GM23248 (cell line): ENCODE results near the gene EZR. TPM values are rescaled to one million over a fixed set of nuclear protein-coding genes. Genes with fewer than 3 reads are reported as not detected.

Source experiments
- DNase-seq: peaks from one replicate; pipeline ENCODE4 v3.0.0-alpha.2; 2015
- H2AFZ ChIP-seq: fragments of 200-600 bp; sonication (generic); 2 replicates; pipeline ENCODE4 v1.6.1; 2016; ENCODE audit warnings: antibody characterized with exemption
- H3F3A ChIP-seq: fragments of 200-600 bp; sonication (generic); 2 replicates; pipeline ENCODE4 v1.6.1; 2016; ENCODE audit warnings: mild to moderate bottlenecking, antibody characterized with exemption, mixed run types; ENCODE audit not compliant: insufficient read depth
- H3K27ac ChIP-seq: fragments of 200-600 bp; sonication (generic); 2 replicates; pipeline ENCODE4 v1.5.1; 2016; ENCODE audit warnings: mild to moderate bottlenecking
- H3K27me3 ChIP-seq: fragments of 200-600 bp; sonication (generic); replicated peaks from 2 replicates; pipeline ENCODE4 v1.6.1; 2016; ENCODE audit warnings: mild to moderate bottlenecking; ENCODE audit not compliant: insufficient read depth
- H3K36me3 ChIP-seq: fragments of 200-600 bp; sonication (generic); 2 replicates; pipeline ENCODE4 v1.6.1; 2016; ENCODE audit warnings: low read depth, mild to moderate bottlenecking
- H3K4me1 ChIP-seq: fragments of 200-600 bp; sonication (generic); 2 replicates; pipeline ENCODE4 v1.6.1; 2016; ENCODE audit warnings: mild to moderate bottlenecking; ENCODE audit not compliant: insufficient read depth
- H3K4me2 ChIP-seq: fragments of 200-600 bp; sonication (generic); one replicate; pipeline ENCODE4 v1.6.1; 2016; ENCODE audit warnings: mild to moderate bottlenecking; ENCODE audit not compliant: unreplicated experiment
- H3K4me3 ChIP-seq: fragments of 200-600 bp; sonication (generic); 2 replicates; pipeline ENCODE4 v1.5.1; 2016; ENCODE audit warnings: mild to moderate bottlenecking
- H3K79me2 ChIP-seq: fragments of 200-600 bp; sonication (generic); 2 replicates; pipeline ENCODE4 v1.6.1; 2016; ENCODE audit warnings: mild to moderate bottlenecking; ENCODE audit not compliant: insufficient read depth
- H3K9ac ChIP-seq: fragments of 200-600 bp; sonication (generic); 2 replicates; pipeline ENCODE4 v1.6.1; 2016; ENCODE audit warnings: mild to moderate bottlenecking
- H3K9me2 ChIP-seq: fragments of 200-600 bp; sonication (generic); 2 replicates; pipeline ENCODE4 v1.6.1; 2016; ENCODE audit warnings: mixed run types, mild to moderate bottlenecking, moderate library complexity; ENCODE audit not compliant: insufficient read depth
- H3K9me3 ChIP-seq: fragments of 200-600 bp; sonication (generic); one replicate; pipeline ENCODE4 v1.6.1; 2017; ENCODE audit warnings: low read depth
- H4K20me1 ChIP-seq: fragments of 200-600 bp; sonication (generic); 2 replicates; pipeline ENCODE4 v1.6.0; 2016; ENCODE audit not compliant: insufficient read depth
- EZH2 ChIP-seq: fragments of 200-600 bp; sonication (generic); IDR thresholded peaks from 2 replicates; pipeline ENCODE4 v1.6.1; 2018; ENCODE audit warnings: antibody characterized with exemption, mild to moderate bottlenecking; ENCODE audit not compliant: insufficient read depth, poor library complexity, severe bottlenecking
- EZH2phosphoT487 ChIP-seq: fragments of 200-600 bp; sonication (generic); IDR thresholded peaks from 2 replicates; pipeline ENCODE4 v1.6.1; 2018; ENCODE audit warnings: antibody characterized with exemption, moderate library complexity, mild to moderate bottlenecking, low read depth; ENCODE audit not compliant: insufficient read depth
- WGBS, 2 experiments: methylation state at CpG; one replicate each; pipeline ENCODE4 v1.1.6; 2015 to 2017; ENCODE audit warnings: low lambda C conversion rate in 2 of 2, low coverage in 1 of 2; ENCODE audit errors: missing lambda C conversion rate in 2 of 2; 5-methylcytosine and 5-hydroxymethylcytosine counted together
- in situ Hi-C: fragments of 300-500 bp; cut with MboI; formaldehyde crosslinking; loops from 2 replicates; pipeline ENCODE4 v1.15.0; 2020
- polyA plus RNA-seq: library from polyadenylated mRNA; unstranded; fragments of >200 nt; fragmentation: Nextera tagmentation; extraction: Ambion mirVana; gene quantifications from 2 replicates; pipeline ENCODE4 v1.2.1, GENCODE V29; 2016
- total RNA-seq: library from RNA; depleted of rRNA; stranded (reverse); fragments of >200 nt; shearing (Covaris generic); gene quantifications from 2 replicates; pipeline ENCODE4 v1.2.3, GENCODE V29; 2014

The EZR gene
- total and polyA plus RNA-seq, 2 experiments from 2014 or later: 52.4 to 65.2 TPM

- peak; percentile 90 for DNase-seq
Observed at GRCh38 chr6:158818581-158819212, 471 bp downstream of the EZR start.

GRCh38 chr6:158817728-158818580 lies 1.2 kb downstream of the EZR start:
- H3K9me3 ChIP-seq: no peaks in the 10 kb centered on the region
- H3K4me2 ChIP-seq: peak overlapping the region; percentile 87
- peak overlapping the region; percentile 83 for H3K27ac ChIP-seq
- no peaks in the 10 kb centered on the region for H4K20me1 ChIP-seq
- TF ChIP-seq EZH2: no peak
- no peak for TF ChIP-seq EZH2phosphoT487
- H3K4me1 ChIP-seq: peaks cover 25% of the 10 kb centered on the region
- H3K27me3 ChIP-seq: no peaks in the 10 kb centered on the region
- in situ Hi-C loops: no loop called here
- H3K4me3 ChIP-seq: peak overlapping the region; percentile 89
- peak overlapping the region; percentile 88 for H3K9ac ChIP-seq
- peak; percentile 94 for DNase-seq
- H3K9me2 ChIP-seq: no peaks in the 10 kb centered on the region
- H3K36me3 ChIP-seq: no peaks in the 10 kb centered on the region
- H2AFZ ChIP-seq: peak overlapping the region; percentile 86
- peaks cover 50% of the 10 kb centered on the region for H3K79me2 ChIP-seq
- WGBS, 2 experiments: 5 to 10% methylated on average over 19 to 49 of the region's 61 CpGs
- peaks cover 6% of the 10 kb centered on the region for H3F3A ChIP-seq

More at GRCh38 chr6:158818581-158819212, 471 bp downstream of the EZR start:
- TF ChIP-seq EZH2phosphoT487: no peak
- no peaks in the 10 kb centered on the region for H3K9me2 ChIP-seq
- H3K9me3 ChIP-seq: no peaks in the 10 kb centered on the region
- H3K4me3 ChIP-seq: peak overlapping the region; percentile 89
- H3K27ac ChIP-seq: peak overlapping the region; percentile 83
- no peaks in the 10 kb centered on the region for H3K36me3 ChIP-seq
- no peaks in the 10 kb centered on the region for H4K20me1 ChIP-seq
- 1% methylated on average over 14 to 62 of the region's 63 CpGs for WGBS, 2 experiments
- in situ Hi-C loops: no loop called here
- peak overlapping the region; percentile 88 for H3K9ac ChIP-seq
- H3K4me2 ChIP-seq: peak overlapping the region; percentile 87
- H3F3A ChIP-seq: peaks cover 6% of the 10 kb centered on the region
- H3K27me3 ChIP-seq: no peaks in the 10 kb centered on the region
- H3K4me1 ChIP-seq: peaks cover 25% of the 10 kb centered on the region
- peaks cover 42% of the 10 kb centered on the region for H3K79me2 ChIP-seq
- peak overlapping the region; percentile 87 for H2AFZ ChIP-seq

- peak overlapping the region; percentile 86 for H2AFZ ChIP-seq
- no peaks in the 10 kb centered on the region for H4K20me1 ChIP-seq
- H3K9me2 ChIP-seq: no peaks in the 10 kb centered on the region
- 90 to 94% methylated on average over 20 of the region's 20 CpGs for WGBS, 2 experiments
- H3K79me2 ChIP-seq: peaks cover 59% of the 10 kb centered on the region
- H3K36me3 ChIP-seq: no peaks in the 10 kb centered on the region
- H3K27ac ChIP-seq: 0 out of 2 replicates have a peak overlapping the region, but pooled peaks have one; percentile 83
- H3K4me3 ChIP-seq: peak overlapping the region; percentile 89
- peak overlapping the region; percentile 88 for H3K9ac ChIP-seq
- DNase-seq: peak; percentile 24
- TF ChIP-seq EZH2 (no peak), EZH2phosphoT487 (no peak)
- in situ Hi-C loops: no loop called here
- peaks cover 6% of the 10 kb centered on the region for H3F3A ChIP-seq
- H3K4me2 ChIP-seq: peak overlapping the region; percentile 87
- no peaks in the 10 kb centered on the region for H3K27me3 ChIP-seq
- H3K4me1 ChIP-seq: peaks cover 25% of the 10 kb centered on the region
- H3K9me3 ChIP-seq: no peaks in the 10 kb centered on the region
Observed at GRCh38 chr6:158816803-158817727, 2.1 kb downstream of the EZR start.

- peak overlapping the region; percentile 87 for H3K4me2 ChIP-seq
- H3K27ac ChIP-seq: no peak overlapping the region
- H3K9ac ChIP-seq: no peak overlapping the region
- peaks cover 25% of the 10 kb centered on the region for H3K4me1 ChIP-seq
- peaks cover 6% of the 10 kb centered on the region for H3F3A ChIP-seq
- H2AFZ ChIP-seq: no peak overlapping the region
- no peaks in the 10 kb centered on the region for H3K9me2 ChIP-seq
- no peak for DNase-seq
- H4K20me1 ChIP-seq: no peaks in the 10 kb centered on the region
- TF ChIP-seq EZH2phosphoT487: no peak
- TF ChIP-seq EZH2: no peak
- H3K27me3 ChIP-seq: no peaks in the 10 kb centered on the region
- no peaks in the 10 kb centered on the region for H3K9me3 ChIP-seq
- H3K79me2 ChIP-seq: peaks cover 66% of the 10 kb centered on the region
- in situ Hi-C loops: no loop called here
- peak overlapping the region; percentile 89; the same call in 1 of the 2 replicates for H3K4me3 ChIP-seq
- WGBS, 2 experiments: 92 to 93% methylated on average over 5 of the region's 5 CpGs
- H3K36me3 ChIP-seq: no peaks in the 10 kb centered on the region
Observed at GRCh38 chr6:158816329-158816728, 2.8 kb downstream of the EZR start.
